SK-N-SH (cell line): ENCODE results near the gene LCNL1. TPM values are rescaled to one million over a fixed set of nuclear protein-coding genes. Genes with fewer than 3 reads are reported as not detected.

ENCODE experiments used
- CTCF ChIA-PET: fragments of 300-600, 350-600 bp; formaldehyde crosslinking; extraction: SDS; loops from one replicate; lab custom pipeline; 2021; lab: Yijun Ruan, JAX
- POLR2A ChIA-PET: fragments of 350-600 bp; sonication (Branson Sonifier 250); formaldehyde crosslinking; extraction: SDS; loops from one replicate; lab custom pipeline; 2020; ENCODE audit warnings: antibody characterized with exemption, inconsistent platforms; lab: Yijun Ruan, JAX
- DNase-seq: peaks from one replicate; pipeline ENCODE4 v3.0.0; 2012
- H2AFZ ChIP-seq: fragments of 200-600 bp; sonication (generic); 2 replicates; pipeline ENCODE4 v1.8.1; 2016; ENCODE audit warnings: antibody characterized with exemption, mild to moderate bottlenecking, low read depth
- H3F3A ChIP-seq: fragments of 200-600 bp; sonication (generic); replicated peaks from 2 replicates; pipeline ENCODE3; 2016; ENCODE audit warnings: antibody characterized with exemption, mild to moderate bottlenecking; ENCODE audit not compliant: insufficient read depth
- H3K27ac ChIP-seq, 2 experiments: fragments of 200-500 bp in 1 of 2; fragments of 200-600 bp in 1 of 2; sonication (Bioruptor generic) in 1 of 2; sonication (generic), shearing (Covaris generic) in 1 of 2; 2 replicates each; pipeline versions ENCODE4 v1.5.1 to v1.6.1; 2014 to 2016; ENCODE audit warnings: low read depth in 2 of 2, inconsistent platforms in 1 of 2, low read length in 1 of 2, mild to moderate bottlenecking in 1 of 2, mixed read lengths in 1 of 2
- H3K27me3 ChIP-seq: fragments of 200-600 bp; sonication (generic), shearing (Covaris generic); 2 replicates; pipeline ENCODE4 v1.6.1; 2016; ENCODE audit warnings: mixed run types; ENCODE audit not compliant: insufficient read depth
- H3K36me3 ChIP-seq, 2 experiments: fragments of 200-500 bp in 1 of 2; fragments of 200-600 bp in 1 of 2; sonication (Bioruptor generic) in 1 of 2; sonication (generic) in 1 of 2; replicated peaks in 1 of 2; 2 replicates each; pipeline versions ENCODE3 to v1.5.1; 2014 to 2016; ENCODE audit warnings: low read length in 1 of 2, mild to moderate bottlenecking in 1 of 2; ENCODE audit not compliant: insufficient read depth in 2 of 2, control insufficient read depth in 1 of 2
- H3K4me1 ChIP-seq, 2 experiments: fragments of 200-500 bp in 1 of 2; fragments of 200-600 bp in 1 of 2; sonication (Bioruptor generic) in 1 of 2; sonication (generic), shearing (Covaris generic) in 1 of 2; 2 replicates each; pipeline versions ENCODE4 v1.5.1 to v1.6.1; 2014 to 2016; ENCODE audit warnings: low read depth in 1 of 2, low read length in 1 of 2, mixed run types in 1 of 2; ENCODE audit not compliant: insufficient read depth in 2 of 2, control insufficient read depth in 1 of 2
- H3K4me2 ChIP-seq: fragments of 200-600 bp; sonication (generic), shearing (Covaris generic); 2 replicates; pipeline ENCODE4 v1.6.1; 2017; ENCODE audit warnings: mixed run types
- H3K4me3 ChIP-seq, 2 experiments: fragments of 200-500 bp in 1 of 2; fragments of 200-600 bp in 1 of 2; sonication (Bioruptor generic) in 1 of 2; sonication (generic), shearing (Covaris generic) in 1 of 2; 2 replicates each; pipeline versions ENCODE4 v1.5.1 to v1.8.1; 2014 to 2016; ENCODE audit warnings: low read depth in 2 of 2, inconsistent platforms in 1 of 2, low read length in 1 of 2, mild to moderate bottlenecking in 1 of 2, mixed read lengths in 1 of 2, moderate library complexity in 1 of 2
- H3K79me2 ChIP-seq: fragments of 200-600 bp; sonication (generic); 2 replicates; pipeline ENCODE4 v1.8.1; 2017; ENCODE audit warnings: mild to moderate bottlenecking; ENCODE audit not compliant: insufficient read depth
- H3K9ac ChIP-seq: fragments of 200-600 bp; sonication (generic); 2 replicates; pipeline ENCODE4 v1.6.1; 2017; ENCODE audit warnings: mixed run types
- H3K9me2 ChIP-seq: fragments of 200-600 bp; sonication (generic); 2 replicates; pipeline ENCODE4 v1.6.1; 2017; ENCODE audit warnings: mixed run types
- H3K9me3 ChIP-seq: fragments of 200-600 bp; sonication (generic); 2 replicates; pipeline ENCODE4 v1.6.1; 2017; ENCODE audit warnings: mixed run types, mild to moderate bottlenecking, moderate library complexity
- H4K20me1 ChIP-seq: fragments of 200-600 bp; sonication (generic); 2 replicates; pipeline ENCODE4 v1.6.1; 2017; ENCODE audit warnings: mild to moderate bottlenecking, mixed run types; ENCODE audit not compliant: insufficient read depth
- CHD2 ChIP-seq: fragments of 150-350 bp; IDR thresholded peaks from 2 replicates; pipeline ENCODE4 v1.6.1; 2018; ENCODE audit warnings: low read length; ENCODE audit not compliant: partially characterized antibody
- EZH2phosphoT487 ChIP-seq: fragments of 200-600 bp; sonication (generic); IDR thresholded peaks from 2 replicates; pipeline ENCODE4 v1.6.1; 2017; ENCODE audit warnings: low read depth, mixed run types, mild to moderate bottlenecking, antibody characterized with exemption, moderate library complexity, borderline replicate concordance
- FOSL2 ChIP-seq: IDR thresholded peaks from 2 replicates; pipeline ENCODE4 v1.4.0; 2012; ENCODE audit warnings: low read depth, mild to moderate bottlenecking, moderate library complexity, borderline replicate concordance
- IRF3 ChIP-seq: fragments of 150-350 bp; IDR thresholded peaks from 2 replicates; pipeline ENCODE4 v1.6.1; 2016; ENCODE audit warnings: mild to moderate bottlenecking, low read depth, low read length
- JUND ChIP-seq: IDR thresholded peaks from 2 replicates; pipeline ENCODE4 v1.4.0; 2012
- MEF2A ChIP-seq: IDR thresholded peaks from 2 replicates; pipeline ENCODE4 v1.4.0; 2012; ENCODE audit warnings: low read depth, borderline replicate concordance
- NFIC ChIP-seq: IDR thresholded peaks from 2 replicates; pipeline ENCODE4 v1.4.0; 2012; ENCODE audit warnings: borderline replicate concordance
- RCOR1 ChIP-seq: fragments of 150-350 bp; IDR thresholded peaks from 2 replicates; pipeline ENCODE4 v1.6.1; 2017; ENCODE audit warnings: antibody characterized with exemption, low read length
- SIN3A ChIP-seq: IDR thresholded peaks from 2 replicates; pipeline ENCODE4 v1.6.1; 2012; ENCODE audit warnings: low read depth, mild to moderate bottlenecking, low read length, moderate library complexity, borderline replicate concordance
- TAF1 ChIP-seq: IDR thresholded peaks from 2 replicates; pipeline ENCODE4 v1.6.1; 2012; ENCODE audit warnings: low read depth, mild to moderate bottlenecking, low read length, moderate library complexity, borderline replicate concordance
- TEAD4 ChIP-seq: IDR thresholded peaks from 2 replicates; pipeline ENCODE4 v1.4.0; 2012; ENCODE audit warnings: mild to moderate bottlenecking, borderline replicate concordance; ENCODE audit not compliant: insufficient read depth
- USF2 ChIP-seq: fragments of 150-350 bp; IDR thresholded peaks from 2 replicates; pipeline ENCODE4 v1.6.1; 2017; ENCODE audit warnings: antibody characterized with exemption, low read length, low read depth, borderline replicate concordance
- YY1 ChIP-seq: IDR thresholded peaks from 2 replicates; pipeline ENCODE4 v1.4.0; 2012; ENCODE audit warnings: low read depth, mild to moderate bottlenecking
- WGBS: methylation state at CpG from one replicate; pipeline ENCODE4 v1.1.6; 2017; ENCODE audit warnings: low lambda C conversion rate; 5-methylcytosine and 5-hydroxymethylcytosine counted together
- polyA plus RNA-seq, 3 experiments: library from polyadenylated mRNA; depleted of rRNA; stranded (reverse); fragments of >200 nt; gene quantifications; 2 replicates each; pipeline ENCODE4 v1.2.3, GENCODE V29; 2012

LCNL1 gene
- polyA plus RNA-seq, 1 of the 3 experiments (the other 2 are of a cell fraction) = not detected

GRCh38 chr9:136994888-136995230 lies 12.1 kb downstream of the LCNL1 start:
- no peak overlapping the region for H3K4me3 ChIP-seq
- no peaks in the 10 kb centered on the region for H3F3A ChIP-seq
- no peak overlapping the region for H2AFZ ChIP-seq
- no peak overlapping the region for H3K27ac ChIP-seq
- peaks cover 9 to 24% of the 10 kb centered on the region in 2 experiments; a peak in 3 of 4 replicates for H3K4me1 ChIP-seq
- CTCF ChIA-PET = interaction anchor here (2.1 to 6.8 kb wide), 2 partner anchors 34 to 40 kb away, joined by 10 to 68 read pairs; partner anchors contain the start of genes ABCA2 and FUT7
- peaks cover 0 to 7% of the 10 kb centered on the region in 2 experiments for H3K36me3 ChIP-seq
- H3K9me3 ChIP-seq = no peaks in the 10 kb centered on the region
- no peak for DNase-seq
- no peak overlapping the region for H3K4me2 ChIP-seq
- H3K9ac ChIP-seq = no peak overlapping the region
- H4K20me1 ChIP-seq = 0 out of 2 replicates have a peak, but pooled peaks cover 3% of the 10 kb centered on the region
- POLR2A ChIA-PET = no interaction called here
- peaks cover 18% of the 10 kb centered on the region; the same call in 1 of the 2 replicates for H3K79me2 ChIP-seq
- TF ChIP-seq YY1 = no peak
- no peak for TF ChIP-seq SIN3A
- no peak for TF ChIP-seq TAF1
- TF ChIP-seq RCOR1 = no peak
- H3K9me2 ChIP-seq = no peaks in the 10 kb centered on the region
- no peaks in the 10 kb centered on the region for H3K27me3 ChIP-seq
- WGBS = 96% methylated on average over 16 of the region's 40 CpGs

- Histone ChIP-seq H3K36me3 (peaks cover 0 to 7% of the 10 kb centered on the region in 2 experiments), H3K4me2 (no peak overlapping the region), H3K4me1 (peaks cover 9 to 24% of the 10 kb centered on the region in 2 experiments; a peak in 3 of 4 replicates), H2AFZ (no peak overlapping the region), H3K4me3 (no peak overlapping the region), H3K27me3 (no peaks in the 10 kb centered on the region), H3K9ac (no peak overlapping the region), H3K9me3 (no peaks in the 10 kb centered on the region), H4K20me1 (0 out of 2 replicates have a peak, but pooled peaks cover 3% of the 10 kb centered on the region), H3K9me2 (no peaks in the 10 kb centered on the region), H3K79me2 (peaks cover 18% of the 10 kb centered on the region; the same call in 1 of the 2 replicates), H3F3A (no peaks in the 10 kb centered on the region), H3K27ac (no peak overlapping the region)
- no peak for DNase-seq
- whole genome bisulfite sequencing = 93% methylated on average over 30 of the region's 30 CpGs
- CTCF ChIA-PET = interaction anchor here (0.9 to 6.8 kb wide), 5 partner anchors 33 to 68 kb away, joined by 3 to 68 read pairs (median 10); partner anchors contain the start of genes ABCA2, FBXW5 and FUT7
- TF ChIP-seq FOSL2 (no peak), TAF1 (no peak), JUND (no peak), TEAD4 (no peak), USF2 (no peak), MEF2A (no peak), NFIC (no peak), EZH2phosphoT487 (no peak), RCOR1 (no peak), CHD2 (no peak), IRF3 (no peak)
- POLR2A ChIA-PET = interaction anchor here (0.7 kb wide), 1 partner anchor 44 kb away, joined by 3 read pairs; no protein-coding TSS in a partner anchor
Observed at GRCh38 chr9:136995362-136995761, 12.6 kb downstream of the LCNL1 start.
